ENCODE data around the gene INPP5A. TPM values are rescaled to one million over a fixed set of nuclear protein-coding genes. Genes with fewer than 3 reads are reported as not detected.
"Not testable (repeated sequence)": the region's sequence is repeated elsewhere in the genome, so short reads cannot be mapped to it uniquely, and the experiment has no call there.

INPP5A gene, protein sequence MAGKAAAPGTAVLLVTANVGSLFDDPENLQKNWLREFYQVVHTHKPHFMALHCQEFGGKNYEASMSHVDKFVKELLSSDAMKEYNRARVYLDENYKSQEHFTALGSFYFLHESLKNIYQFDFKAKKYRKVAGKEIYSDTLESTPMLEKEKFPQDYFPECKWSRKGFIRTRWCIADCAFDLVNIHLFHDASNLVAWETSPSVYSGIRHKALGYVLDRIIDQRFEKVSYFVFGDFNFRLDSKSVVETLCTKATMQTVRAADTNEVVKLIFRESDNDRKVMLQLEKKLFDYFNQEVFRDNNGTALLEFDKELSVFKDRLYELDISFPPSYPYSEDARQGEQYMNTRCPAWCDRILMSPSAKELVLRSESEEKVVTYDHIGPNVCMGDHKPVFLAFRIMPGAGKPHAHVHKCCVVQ
- total RNA-seq: 1 to 10 TPM; 4.8 to 4.9 TPM

DNA sequence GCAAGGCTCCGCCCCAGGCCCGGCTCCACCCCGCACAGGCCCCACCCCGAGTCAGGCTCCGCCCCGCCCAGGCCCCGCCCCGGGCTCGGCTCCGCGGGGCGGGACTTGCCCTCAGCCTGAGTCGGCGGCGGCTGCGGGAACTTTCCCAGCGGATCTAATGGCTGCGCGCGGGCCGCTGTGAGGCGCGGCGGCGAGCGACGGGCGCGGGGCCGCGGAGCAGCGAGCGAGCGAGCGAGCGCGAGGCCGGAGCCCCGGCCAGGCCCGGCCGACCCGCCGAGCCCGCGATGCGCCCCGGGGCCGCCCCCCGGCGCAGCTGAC, at the start of gene INPP5A:
INPP5A (plus strand) TSS at position 104 of the 318 bp plus-strand sequence. CDS start 310 bp downstream, outside the sequence.
- ChIA-PET CTCF (no interaction called here), POLR2A (no interaction called here)

DNA sequence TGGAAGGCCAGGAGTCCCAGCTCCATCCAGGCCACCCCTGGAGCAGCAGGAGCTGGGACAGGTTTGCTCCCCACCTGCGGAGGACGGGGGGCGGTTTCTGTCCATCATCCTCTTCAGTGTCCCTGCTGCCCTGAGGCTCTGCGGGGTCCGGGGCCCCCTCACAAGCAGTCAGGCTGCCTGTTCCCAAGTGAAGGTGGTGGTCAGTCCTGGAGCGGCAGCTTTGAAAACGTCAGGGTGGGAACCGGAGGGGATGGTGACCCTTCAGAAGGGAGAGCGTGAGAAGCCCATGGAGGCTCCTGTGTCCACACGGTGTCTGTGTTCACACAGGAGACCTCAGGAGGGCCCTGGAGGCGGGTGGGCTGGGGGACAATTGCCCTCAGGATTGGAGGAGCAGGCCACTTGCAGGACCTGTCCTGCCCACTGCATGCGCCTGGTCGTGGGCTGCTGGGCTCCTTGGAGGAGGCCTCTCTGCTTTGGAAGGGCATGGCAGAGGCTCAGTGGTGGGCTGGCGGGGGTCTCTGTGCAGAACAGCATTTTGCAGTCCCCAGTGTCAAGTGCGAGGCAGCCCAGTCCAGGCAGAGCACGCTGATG, 49.3 kb upstream of the INPP5A start:
- CTCF ChIA-PET: no interaction called here
- POLR2A ChIA-PET: no interaction called here

DNA sequence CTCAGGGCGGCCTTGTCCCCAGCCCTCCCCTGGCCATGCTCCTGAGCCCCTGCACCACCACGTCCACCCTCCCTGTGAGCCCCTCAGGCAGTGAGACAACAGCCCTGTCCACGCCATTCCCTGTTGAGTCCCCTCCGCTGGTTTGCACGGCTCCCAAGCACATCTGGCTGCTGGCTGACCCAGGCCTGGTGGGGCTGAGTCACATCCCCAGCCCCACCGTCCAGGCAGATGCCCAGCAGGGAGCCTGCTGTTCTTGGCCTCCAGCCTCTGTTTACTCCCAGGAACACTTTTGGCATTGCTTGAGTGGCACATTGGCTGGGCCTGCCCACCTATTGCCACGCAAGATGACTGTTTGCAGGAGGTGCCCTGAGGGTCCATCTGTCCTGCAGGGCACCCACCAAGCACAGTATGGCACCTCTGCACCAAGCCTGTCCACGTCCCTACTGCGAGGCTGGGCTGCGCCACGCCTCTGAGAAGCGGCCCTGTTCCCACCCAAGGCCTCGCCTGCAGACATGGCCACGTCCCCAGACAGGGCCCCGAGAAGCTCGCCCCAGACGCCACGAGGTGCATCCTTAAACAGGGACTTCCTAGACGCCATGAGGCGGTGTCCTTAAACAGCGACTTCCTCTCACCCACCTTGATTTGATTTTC, 48.4 kb upstream of the INPP5A start:
- POLR2A ChIA-PET: no interaction called here
- CTCF ChIA-PET: no interaction called here

DNA sequence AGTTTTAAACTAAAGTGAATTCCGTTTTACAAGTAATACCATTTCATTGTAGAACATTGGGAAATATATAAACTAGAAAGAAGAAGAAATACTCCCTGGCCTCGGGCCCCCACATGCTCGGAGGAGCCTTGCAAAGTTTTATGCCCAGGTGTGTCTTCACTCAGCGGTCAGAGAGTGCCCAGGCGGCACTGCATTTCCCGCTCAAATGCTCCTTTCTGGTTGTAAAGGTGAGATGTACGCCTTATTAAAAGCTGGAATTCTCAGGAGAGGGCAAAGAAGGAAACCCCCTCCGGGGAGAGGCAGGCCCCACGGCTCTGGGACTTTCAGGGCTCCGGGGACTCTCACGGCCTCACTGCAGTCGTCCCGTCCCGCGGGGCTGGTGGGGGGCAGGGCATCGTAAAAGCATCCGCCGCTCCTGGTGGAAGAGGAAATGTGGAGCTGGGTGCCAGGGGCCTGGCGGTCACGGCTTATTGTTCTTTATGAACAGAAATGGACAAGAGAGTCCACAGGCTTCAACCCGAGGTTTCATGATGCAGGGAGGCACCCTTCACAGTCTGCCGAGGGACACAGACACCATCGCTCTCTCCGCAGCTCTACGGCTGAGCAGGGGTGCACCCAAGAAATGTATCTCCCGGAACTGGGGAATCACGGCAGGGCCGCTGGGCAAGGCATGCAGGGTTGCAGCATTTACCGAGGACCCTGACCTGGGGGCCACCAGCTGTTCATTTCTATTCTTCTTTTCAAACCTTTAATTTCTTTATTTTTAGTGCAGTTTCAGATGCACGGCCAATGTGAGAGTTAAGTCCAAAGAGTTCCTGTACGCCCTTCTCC, 47.7 kb upstream of the INPP5A start:
- ChIA-PET CTCF (no interaction called here), POLR2A (no interaction called here)

DNA sequence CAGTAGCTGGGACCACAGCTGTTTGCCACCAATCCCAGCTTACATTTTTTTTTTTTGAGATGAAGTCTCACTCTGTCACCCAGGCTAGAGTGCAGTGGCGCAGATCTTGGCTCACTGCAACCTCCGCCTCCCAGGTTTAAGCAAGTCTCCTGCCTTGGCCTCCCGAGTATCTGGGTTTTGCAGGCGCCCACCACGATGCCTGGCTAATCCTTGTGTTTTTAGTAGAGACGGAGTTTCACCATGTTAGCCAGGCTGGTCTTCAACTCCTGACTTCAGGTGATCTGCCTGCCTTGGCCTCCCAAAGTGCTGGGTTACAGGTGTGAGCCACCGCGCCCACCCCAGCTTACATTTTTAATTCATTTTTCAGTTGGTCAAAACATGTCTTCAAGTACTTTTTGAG, 46.1 kb upstream of the INPP5A start:
- POLR2A ChIA-PET: not testable (repeated sequence)

DNA sequence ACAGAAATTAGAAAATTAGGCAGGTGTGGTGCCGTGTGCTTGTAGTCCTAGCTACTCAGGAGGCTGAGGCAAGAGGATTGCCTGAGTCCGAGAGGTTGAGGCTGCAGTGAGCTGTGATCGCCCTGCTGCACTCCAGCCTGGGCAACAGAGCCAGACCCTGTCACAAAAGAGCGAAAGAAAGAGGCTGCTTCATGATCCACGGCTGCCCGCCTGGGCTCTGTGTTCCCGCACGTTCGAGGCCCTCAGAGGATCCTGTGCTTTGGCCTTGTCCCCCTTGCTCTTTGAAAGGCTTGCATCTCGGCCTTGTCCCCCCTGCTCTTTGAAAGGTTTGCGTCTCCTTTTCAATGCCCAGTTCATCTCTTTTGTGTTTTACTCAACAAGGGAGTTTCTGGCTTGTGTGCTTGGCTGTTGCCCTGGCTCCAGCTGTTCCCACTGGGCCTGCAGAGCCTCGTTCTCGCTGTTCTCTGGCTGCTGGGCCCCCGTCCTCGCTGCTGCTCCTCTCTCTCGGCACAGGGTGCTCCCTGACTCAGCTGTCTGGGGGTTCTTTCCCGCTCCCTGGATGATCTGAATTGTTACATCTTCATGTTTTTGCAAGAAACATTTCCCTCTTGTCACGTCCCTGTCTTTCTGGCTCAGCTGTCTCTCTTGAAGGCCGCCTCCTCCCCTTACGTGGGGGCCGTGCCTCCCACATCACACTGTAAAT, 45.1 kb upstream of the INPP5A start:
- CTCF ChIA-PET: no interaction called here
- POLR2A ChIA-PET: no interaction called here

More for the DNA sequence above, 46.1 kb upstream of the INPP5A start:
- CTCF ChIA-PET: not testable (repeated sequence)

DNA sequence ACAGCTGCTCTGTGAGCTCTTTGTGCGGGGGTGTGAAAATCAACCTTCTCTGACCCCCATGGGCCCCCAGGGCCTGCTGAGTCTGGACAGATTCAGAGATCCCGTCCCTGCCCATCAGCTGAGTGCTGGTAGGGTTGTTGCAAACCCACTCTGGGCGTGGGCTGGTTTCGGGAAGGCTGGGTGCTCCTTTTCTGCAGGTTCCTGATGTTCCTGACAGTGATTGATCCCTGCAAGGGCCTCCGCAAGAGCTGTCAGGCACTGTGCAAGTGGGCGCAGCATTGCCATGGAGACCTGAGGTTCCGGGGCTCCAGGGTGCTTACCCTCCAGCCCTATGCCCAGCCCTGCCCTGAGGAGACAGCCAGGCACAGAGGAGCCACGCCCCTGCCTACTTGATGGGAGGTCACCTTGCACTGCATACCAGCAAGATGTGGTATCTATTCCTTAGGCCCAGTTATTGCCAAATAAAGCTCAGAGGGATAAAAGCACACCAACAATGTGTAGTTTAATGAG, 44.3 kb upstream of the INPP5A start:
- CTCF ChIA-PET: no interaction called here
- POLR2A ChIA-PET: no interaction called here

DNA sequence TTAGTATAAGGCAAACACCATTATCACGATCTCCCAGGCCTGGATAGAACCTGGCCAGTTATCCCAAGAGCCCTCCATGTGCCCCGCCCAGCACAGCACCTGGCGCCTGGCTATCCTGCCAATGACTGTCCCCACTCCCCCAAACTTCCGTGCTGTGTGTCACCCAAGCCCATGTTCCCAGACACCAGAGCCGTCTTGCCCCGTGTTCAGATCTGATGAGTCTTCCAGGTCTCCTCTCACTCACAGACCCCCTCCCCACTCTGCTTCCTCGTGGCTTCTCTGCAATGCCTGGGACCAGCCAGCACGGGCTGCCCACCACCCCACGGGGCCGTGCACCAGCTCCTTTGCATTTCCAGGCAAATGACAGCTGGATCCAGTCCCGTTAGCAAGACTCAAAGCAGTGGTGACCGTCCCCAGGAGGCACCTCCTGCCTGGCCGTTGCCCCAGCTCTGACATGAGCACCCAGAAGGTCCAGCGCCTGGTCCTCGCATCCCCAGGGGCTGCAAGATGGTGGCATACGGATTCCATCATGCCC, 43.8 kb upstream of the INPP5A start:
- CTCF ChIA-PET: no interaction called here
- POLR2A ChIA-PET: no interaction called here

DNA sequence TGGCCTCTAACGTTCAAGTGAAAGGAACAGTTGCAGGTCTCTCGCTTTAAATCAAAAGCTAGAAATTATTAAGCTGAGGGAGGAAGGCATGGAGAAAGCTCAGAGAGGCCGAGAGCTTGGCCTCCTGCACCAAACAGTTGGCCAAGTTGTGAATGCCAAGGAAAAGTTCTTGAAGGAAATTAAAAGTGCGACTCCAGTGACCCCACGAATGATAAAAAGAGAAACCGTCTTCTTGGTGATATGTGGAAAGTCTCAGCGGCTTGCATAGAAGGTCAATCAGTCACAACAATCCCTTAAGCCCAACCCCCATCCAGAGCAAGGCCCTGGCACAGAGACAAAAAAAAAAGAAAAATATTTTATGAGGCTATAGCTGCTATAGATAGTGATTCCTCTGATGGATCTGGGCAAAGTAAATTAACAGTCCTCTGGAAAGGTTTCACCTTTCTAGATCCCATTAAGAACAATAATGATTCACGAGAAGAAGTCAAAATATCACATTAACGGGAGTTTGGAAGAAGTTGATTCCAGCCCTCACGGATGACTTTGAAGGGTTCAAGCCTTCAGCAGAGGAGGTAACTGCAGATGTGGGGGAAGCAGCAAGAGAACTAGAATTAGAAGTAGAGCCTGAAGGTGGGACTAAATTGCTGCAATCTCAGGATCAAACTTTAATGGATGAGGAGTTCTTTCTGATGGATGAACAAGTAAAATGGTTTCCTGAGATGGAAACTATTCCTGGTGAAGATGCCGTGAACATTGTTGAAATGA, 42.5 kb upstream of the INPP5A start:
- CTCF ChIA-PET: no interaction called here
- POLR2A ChIA-PET: no interaction called here

DNA sequence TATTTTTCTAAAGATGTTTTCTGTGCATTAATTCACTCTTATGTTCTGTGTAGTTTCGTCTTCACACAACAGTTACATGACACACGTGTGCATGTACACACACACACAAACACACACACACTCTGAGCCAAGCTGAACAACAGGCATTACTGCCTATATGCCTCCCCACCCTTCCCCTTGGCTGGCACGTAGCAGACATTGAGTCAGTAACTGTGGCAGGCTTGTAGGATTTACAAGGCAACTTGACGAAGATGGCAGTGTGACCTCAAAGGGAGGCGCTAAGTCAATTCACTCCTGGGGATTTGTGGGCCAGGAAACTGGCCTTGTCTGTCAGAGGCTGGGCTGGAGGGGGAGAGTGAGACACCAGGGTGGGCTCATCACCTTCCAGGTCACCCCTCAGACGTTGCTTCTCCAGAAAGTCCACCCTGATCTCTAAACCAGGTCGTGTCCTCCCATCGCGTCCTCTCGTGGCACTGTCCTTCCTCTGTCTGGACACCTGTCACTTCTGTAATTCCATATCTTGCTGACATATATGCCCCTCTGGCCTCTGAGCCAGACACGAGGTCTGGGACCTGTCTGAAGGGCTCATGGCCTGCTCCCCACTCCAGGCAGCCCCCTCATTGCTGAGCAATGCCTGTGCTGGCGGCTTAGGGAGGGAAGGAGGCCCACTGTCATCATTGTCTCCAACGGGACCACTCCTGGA, 41.1 kb upstream of the INPP5A start:
- ChIA-PET POLR2A (no interaction called here), CTCF (no interaction called here)

DNA sequence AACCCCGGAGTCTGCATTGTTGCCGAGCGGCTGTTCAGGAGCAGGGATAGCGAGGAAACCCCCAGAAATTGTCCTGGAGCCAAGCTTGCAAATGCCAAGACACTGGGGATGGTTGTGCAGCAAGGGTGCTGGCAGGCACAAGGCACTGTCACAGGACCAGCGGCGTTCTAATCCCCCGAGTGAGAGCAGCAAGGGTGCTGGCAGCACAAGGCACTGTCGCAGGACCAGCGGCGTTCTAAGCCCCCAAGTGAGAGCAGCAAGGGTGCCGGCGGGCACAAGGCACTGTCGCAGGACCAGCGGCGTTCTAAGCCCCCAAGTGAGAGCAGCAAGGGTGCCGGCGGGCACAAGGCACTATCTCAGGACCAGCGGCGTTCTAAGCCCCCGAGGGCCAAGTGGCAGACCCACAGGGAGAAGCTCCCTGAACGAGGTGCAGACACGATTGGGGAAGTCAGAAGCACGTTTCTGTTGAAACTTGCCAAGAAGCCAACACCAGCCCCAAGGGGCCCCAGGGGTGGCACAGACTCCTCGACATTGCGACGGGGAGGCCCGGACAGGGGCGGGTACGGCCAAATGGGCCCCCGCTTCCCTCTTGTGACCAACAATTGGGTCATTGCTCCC, 40.4 kb upstream of the INPP5A start:
- CTCF ChIA-PET: interaction anchor here (0.9 kb wide), 1 partner anchor 24 kb away, joined by 3 read pairs; no protein-coding TSS in a partner anchor
- POLR2A ChIA-PET: no interaction called here

DNA sequence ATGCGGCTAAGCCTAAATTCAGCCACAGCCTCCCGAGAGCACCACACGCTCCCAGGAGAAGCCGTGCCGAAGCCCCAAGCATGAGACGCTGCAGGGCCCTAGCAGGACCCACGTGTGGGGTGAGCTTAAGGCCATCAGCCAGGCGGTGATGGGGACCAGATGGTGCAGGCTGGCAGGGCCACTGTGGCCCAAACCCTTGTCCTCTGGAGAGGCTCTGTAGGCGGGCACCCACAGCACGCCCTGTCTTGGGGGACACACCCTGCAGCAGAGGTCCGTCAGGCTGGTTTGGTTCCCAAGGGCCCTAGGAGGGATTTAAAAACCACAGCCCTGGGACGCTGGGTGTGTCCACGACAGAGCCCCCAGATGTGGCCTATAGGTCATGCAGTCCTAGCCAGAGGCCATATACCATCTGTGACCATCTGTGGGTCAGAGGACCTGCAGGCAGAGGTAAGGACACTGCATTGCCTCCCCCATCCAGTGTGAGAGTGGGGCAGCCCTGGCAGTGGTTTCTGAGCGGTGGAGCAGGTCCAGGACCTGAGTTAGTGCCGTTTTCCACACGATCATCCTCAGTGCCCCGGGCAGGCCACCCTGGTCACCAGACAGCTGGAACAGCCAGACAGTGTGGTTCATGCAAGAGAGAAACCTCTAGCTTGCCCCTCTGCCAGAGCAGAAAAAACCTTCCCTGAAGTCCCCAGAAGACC, 39.6 kb upstream of the INPP5A start:
- ChIA-PET CTCF (interaction anchor here (0.9 kb wide), 1 partner anchor 23 kb away, joined by 3 read pairs; no protein-coding TSS in a partner anchor), POLR2A (no interaction called here)

DNA sequence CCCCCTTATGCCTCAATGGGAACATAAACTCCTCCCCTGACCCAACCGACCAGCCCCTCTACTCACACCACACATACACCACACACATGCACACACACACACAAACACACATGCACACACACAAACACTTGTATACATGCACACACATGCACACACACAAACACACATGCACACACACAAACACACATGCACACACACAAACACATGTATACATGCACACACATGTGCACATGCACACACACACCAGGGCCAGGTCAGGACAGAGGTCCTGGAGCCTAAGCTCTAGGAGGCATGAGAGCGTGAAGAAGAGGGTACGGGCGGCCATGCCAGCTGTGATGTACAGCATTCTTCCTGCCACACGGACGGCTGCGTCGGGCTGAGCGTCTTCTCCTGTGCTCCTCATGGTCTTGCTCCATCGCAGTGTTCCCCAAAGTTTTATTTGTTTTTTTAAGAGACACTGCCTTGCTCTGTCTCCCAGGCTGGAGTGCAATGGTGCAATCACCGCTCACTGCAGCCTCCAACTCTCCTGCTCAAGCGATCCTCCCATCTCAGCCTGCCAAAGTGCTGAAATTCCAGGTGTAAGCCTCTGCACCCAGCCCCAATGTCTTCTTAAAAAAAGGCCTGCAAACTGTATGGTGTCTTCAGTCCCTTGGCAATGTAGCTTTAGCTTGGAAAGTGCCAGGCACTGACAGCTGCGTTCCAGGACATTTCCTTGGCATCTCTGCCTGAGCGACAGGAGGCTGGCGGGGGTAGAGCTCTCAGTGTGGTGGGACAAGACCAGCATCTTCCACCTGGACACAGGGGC, 38.8 kb upstream of the INPP5A start:
- CTCF ChIA-PET: no interaction called here
- POLR2A ChIA-PET: no interaction called here

DNA sequence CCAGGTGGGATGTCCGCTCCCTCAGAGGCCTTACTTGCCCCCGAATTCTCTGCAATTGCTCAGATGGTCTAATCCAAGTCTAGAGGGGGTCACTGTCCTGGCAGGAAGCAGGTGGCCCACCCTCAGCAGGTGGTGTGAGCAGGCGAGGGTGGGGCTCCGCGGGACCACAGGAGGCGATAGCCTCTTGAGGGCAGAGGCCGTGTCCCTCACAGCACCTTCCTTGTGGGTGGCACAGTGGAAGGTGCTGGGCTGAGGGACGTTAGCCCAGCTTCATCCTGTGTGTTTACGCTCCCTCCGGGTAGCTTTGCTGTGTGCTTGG, 38.3 kb upstream of the INPP5A start:
- ChIA-PET POLR2A (no interaction called here), CTCF (no interaction called here)

DNA sequence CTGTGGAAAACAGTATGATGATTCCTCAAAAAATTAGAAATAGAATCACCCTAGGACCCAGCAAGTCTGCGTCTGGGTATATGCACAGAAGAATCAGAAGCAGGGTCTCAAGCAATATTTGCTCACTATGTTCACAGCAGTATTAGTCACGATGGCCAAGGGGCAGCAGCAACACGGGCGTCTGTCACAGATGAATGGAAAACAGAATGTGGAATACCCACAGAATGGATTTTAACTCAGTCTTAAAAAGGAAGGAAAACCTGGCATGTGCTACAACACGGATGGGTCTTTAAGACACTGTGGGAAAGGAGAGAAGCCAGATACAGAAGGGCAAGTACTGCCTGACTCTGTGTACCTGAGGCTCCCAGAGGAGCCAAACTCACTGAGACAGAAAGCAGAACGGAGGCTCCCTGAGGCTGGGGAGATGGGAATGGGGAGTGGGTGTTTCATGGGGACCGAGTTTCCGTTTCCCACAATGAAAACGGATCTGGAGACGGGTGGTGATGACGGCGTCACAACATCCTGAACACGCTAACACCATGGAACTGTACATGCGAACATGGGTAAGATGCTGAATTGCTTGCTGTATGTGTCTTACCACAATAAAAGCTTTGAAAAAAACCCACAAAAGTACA, 36.7 kb upstream of the INPP5A start:
- CTCF ChIA-PET: no interaction called here

More for the DNA sequence above, 36.7 kb upstream of the INPP5A start:
- POLR2A ChIA-PET: no interaction called here

Data from activated CD8-positive, alpha-beta memory T cell treated with anti-CD3 and anti-CD28 coated beads for 36 hours (primary cell).